AG09319 (cell line): ENCODE measurements around the gene IFNA5.

Experiments
- DNase-seq: peaks from one replicate; pipeline ENCODE4 v3.0.0-alpha.2; 2010; ENCODE audit warnings: low read depth; ENCODE audit errors: extremely low read depth
- CTCF ChIP-seq: IDR thresholded peaks from 2 replicates; pipeline ENCODE4 v1.5.1; 2011; ENCODE audit warnings: low read depth, mild to moderate bottlenecking, inconsistent platforms, low read length, moderate library complexity

The IFNA5 gene

DNA sequence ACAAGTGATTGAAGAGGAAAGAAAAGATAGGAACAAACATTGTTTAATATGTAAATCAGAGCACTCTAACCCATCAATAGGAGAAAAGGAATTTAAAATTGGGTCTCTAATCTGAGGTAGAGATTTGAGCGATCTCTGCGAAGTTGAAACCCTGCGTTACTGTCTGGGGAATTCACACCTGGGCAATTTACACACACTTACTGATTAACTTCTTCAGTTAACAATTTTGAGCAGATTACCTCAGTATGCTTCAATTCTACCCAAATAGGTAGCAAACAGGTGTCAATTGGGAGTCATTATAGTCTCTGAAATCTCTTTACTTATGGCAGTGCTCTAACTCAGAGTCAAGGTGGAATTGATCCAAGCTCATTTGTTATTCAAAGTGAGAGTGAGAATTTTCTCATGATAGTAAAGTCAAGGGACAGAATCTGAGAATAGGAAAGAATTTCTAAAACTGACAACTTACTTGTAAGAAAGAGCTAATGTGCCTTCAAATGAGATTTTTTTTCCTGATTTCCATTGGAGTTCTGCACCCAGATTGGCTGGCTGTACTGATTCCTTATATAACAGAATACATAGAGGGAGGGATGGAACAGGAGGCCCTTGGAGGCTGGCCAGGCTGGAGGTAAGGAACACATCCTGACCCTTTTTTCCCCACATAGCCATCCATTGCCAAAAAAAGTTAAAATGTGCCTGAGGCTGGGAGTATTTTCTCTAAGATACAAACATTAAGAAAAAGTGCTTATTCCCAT lies 38.2 kb downstream of the IFNA5 start:
- DNase-seq: no peak
- no peak for TF ChIP-seq CTCF

GRCh38 chr9:21265421-21266189 lies 39.5 kb downstream of the IFNA5 start:
- no peak for TF ChIP-seq CTCF
- DNase-seq: no peak

- no peak for TF ChIP-seq CTCF
- DNase-seq: no peak
Measured at GRCh38 chr9:21255538-21256212, 49.4 kb downstream of the IFNA5 start.
